ENCODE data around the gene CDHR5.

DNA sequence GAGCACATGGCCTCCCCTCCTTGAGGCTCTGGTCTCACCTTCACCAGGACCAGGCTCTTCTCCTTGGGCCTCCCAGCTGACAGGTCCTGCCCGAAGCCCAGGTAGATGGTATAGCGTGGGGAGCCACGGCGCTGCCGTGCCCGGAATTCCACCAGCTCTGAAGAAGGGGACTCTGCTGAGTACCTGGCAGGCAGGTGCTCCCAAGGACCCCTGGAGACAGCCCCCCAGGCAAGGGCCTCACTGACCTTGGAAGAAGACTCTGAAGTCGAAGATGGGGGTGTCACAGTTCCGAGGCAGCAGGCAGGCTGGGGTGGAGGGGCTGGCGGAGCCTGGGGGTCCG, 11.8 kb downstream of the CDHR5 start:
- TF ChIP-seq CTCF (IDR thresholded peaks at IDR 0.05; ENCODE audit: low read depth, low read length, poor library complexity, severe bottlenecking) (no peak), EZH2phosphoT487 (IDR thresholded peaks at IDR 0.05; ENCODE audit: borderline replicate concordance, low read length) (no peak)
